GM18511 (cell line): ENCODE data around the gene SEC14L5.

Source experiments
- ATAC-seq: cut with Tn5 transposase; IDR thresholded peaks from one replicate; pipeline ENCODE4 v1.9.1; 2021; ENCODE audit warnings: mild to moderate bottlenecking, moderate library complexity; ENCODE audit not compliant: unreplicated experiment

Gene SEC14L5

GRCh38 chr16:5010576-5011329, 52.6 kb downstream of the SEC14L5 start:
- no peak for ATAC-seq

DNA sequence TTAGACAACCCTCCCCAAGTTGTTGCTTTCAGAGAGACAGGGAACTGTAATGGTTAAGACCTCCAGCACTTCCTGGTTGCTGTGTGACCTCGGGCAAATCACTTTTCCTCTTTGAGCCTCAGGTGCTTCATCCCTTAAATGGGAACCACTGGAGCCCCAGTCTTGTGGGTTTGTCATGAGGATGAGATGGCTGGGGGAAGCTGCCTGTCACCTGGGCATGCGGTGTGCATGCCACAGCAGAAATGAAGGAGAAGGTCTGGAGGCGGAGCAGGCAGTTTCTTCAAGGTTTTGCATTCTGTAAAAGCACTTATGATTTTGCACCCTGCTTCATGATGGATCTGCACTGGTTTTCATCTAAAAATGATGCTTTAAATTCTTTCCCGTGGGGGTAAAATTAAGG, 53.5 kb downstream of the SEC14L5 start:
- no peak for ATAC-seq

- no peak for ATAC-seq
Measured at GRCh38 chr16:5012887-5013286, 54.8 kb downstream of the SEC14L5 start.

- ATAC-seq: no peak
Measured at GRCh38 chr16:5015351-5015750, 57.2 kb downstream of the SEC14L5 start.

GRCh38 chr16:5015887-5016286, 57.8 kb downstream of the SEC14L5 start:
- ATAC-seq: no peak

GRCh38 chr16:5016967-5017677, 59.0 kb downstream of the SEC14L5 start:
- ATAC-seq: no peak

- no peak for ATAC-seq
Measured at GRCh38 chr16:5017678-5017969, 59.5 kb downstream of the SEC14L5 start.

DNA sequence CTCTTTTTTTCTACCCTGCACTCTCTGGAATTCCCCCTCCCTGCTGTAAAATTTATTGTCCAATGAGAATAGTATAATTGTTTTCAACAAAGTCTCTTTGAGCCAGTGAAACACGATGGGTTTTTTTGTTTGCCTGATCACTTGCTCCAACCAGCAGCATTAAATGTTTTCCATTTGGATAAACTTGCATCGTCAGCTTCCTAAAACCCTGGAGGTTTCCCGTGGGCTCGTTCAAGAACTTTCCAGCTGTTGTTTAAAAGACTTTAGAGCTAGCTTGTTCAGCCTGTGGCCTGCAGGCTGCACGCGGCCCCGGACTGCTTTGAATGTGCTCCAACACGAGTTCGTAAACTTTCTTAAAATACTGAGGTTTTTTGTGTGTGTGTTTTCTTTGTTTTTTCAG, 60.7 kb downstream of the SEC14L5 start:
- ATAC-seq: no peak

- no peak for ATAC-seq
Measured at GRCh38 chr16:5019775-5020174, 61.6 kb downstream of the SEC14L5 start.

GRCh38 chr16:5020551-5020950, 62.4 kb downstream of the SEC14L5 start:
- ATAC-seq: no peak

DNA sequence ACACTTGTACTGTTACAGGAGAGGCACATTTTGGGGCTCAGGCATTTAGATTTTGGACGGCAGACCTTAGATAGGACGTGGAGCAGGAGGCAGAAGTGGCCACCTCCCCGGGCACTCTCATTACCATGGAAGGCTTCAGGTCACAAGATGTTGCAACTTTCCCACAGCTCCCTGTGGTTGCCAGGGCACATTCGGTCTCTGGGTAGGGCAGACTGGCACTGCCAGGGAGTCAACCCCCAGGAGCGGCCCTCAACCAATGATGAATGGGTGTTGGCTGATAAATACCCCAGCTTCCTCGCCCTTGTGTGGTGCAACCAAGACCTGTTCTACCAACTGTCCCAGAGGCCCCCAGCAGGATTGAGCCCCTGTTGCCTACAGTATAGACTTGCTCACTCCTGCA, 64.4 kb downstream of the SEC14L5 start:
- no peak for ATAC-seq

GRCh38 chr16:5024632-5025031, 66.5 kb downstream of the SEC14L5 start:
- no peak for ATAC-seq

- ATAC-seq: no peak
Measured at GRCh38 chr16:5025171-5025632, 67.1 kb downstream of the SEC14L5 start.

GRCh38 chr16:5026664-5027063, 68.5 kb downstream of the SEC14L5 start:
- no peak for ATAC-seq

- ATAC-seq: no peak
Measured at GRCh38 chr16:5027086-5027485, 69.0 kb downstream of the SEC14L5 start.

DNA sequence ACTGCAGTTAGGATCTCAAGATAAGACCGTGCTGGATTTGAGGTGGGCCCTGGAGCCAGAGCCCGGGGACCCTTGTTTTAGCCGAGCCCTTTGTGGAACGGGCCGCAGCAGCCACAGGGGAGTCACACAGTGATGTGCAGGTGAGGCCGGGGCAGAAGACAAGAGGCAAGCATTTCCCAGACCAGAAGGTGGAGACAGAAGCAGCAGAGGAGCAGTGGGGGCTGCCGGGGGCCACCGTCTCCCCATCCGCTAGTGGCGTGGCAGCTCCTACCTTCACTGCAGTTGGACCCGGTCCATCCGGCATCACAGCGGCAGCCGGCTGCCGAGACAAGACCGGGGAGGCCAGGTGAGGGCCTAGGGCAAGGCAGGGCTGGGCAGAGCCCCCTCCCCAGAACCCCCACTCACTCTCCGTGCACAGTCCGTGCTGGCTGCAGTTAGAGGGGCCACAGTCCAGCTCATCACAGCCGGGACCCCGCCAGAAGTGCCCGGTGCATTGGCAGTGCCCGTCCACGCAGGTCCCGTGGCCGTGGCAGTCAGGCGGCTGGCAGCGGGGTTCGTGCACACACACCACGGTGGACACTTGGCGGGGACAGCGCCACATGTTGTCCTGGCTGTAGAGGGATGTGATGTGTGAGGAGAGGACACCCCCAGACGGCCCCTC, 69.6 kb downstream of the SEC14L5 start:
- ATAC-seq: no peak

DNA sequence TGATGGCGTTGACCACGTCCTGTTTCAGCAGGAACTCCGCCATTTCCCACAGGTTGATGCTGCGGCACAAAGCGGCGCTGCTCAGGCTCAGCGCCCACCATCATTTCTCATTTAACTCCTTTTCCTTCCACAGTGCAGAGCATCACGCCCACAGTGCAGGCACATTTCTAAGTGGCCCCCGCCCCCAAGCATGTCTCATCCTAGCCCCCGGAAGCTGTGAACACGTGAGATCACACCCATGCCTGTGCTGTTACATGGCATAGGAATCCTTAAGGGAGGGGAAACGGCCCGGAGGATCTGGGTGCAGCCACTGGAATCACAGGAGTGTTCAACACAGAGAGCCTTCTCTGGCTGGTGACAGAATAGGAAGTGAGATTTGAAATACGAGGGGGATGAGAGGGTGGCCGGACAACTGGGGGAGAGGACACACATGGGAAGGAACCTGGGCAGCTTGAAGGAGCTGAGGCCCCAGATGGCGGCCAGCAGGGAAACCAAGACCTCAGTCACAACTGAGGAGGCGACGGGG, 70.9 kb downstream of the SEC14L5 start:
- ATAC-seq: no peak

DNA sequence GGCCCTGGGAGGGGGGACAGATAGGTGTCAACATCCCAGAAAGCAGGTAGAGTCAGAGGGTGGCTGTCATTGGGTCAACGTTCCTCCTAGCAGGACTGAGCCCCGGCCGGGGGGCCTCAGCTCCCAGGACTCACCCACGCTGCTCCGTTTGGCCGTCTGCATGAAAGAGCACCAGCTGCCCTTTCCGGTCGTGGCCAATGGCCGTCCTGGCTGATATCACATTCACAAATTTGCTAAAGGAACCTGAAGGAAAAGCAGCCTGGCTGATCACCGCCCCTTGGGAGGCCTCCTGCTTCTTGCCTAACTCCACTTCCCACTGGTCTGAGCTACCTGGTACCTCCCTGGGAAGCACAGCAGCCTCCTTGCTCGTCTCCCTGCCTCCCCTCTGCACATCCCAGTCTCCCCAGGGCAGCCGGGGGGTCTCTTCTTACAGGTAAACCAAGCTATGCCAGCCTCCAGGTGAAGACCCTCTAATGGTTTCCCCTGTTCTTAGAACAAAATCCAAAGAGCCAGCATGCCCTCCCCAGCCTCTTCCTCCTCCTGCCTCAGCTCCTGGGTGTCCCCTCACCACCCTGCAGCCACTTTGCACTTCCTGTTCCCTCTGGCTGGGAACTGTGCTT, 72.2 kb downstream of the SEC14L5 start:
- no peak for ATAC-seq

DNA sequence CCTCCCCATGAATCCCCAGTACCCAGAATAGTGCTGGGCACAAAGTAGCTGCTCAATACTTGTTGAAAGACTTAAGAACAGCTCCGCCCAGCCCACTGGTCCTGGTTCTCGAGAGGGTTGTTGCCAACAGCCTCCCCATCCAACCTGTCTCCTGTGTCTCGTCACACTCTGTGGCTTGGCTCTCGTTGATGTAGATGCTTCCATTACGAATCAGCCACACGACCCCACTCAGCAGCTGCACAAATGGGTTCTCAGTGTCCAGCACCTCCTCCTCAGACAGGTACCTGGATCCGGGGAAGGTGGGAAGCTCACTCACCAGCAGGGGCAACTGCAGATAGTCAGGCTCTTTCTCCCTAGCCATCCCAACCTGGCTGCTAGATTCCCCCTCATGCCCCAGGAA, 73.5 kb downstream of the SEC14L5 start:
- ATAC-seq: no peak

DNA sequence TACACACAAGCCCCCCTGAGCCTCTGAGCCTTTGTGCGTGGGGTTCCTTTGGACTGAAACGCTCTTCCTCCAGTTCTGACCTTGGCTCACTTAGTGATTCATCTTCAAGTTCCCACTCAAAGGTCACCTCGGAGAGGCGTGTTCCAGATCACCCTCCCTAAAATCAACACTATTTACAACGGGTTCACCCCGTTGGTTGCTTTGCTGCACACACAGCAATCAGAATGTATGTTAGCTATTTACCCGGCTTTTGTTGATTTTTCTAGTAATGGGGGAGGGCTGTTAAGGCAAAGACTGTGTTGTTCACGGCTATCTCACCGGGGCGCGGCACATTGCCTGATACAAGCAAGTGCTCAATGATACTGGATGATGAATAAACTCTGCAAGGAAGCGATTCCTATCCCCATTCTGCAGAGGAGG, 74.6 kb downstream of the SEC14L5 start:
- peak; percentile 5 for ATAC-seq
